GM23338 (cell line): ENCODE data around the gene RBBP8. TPM values are rescaled to one million over a fixed set of nuclear protein-coding genes. Genes with fewer than 3 reads are reported as not detected.

ENCODE experiments used
- ATAC-seq: fragments of 200-7000 bp; cut with Tn5 transposase; 3 replicates; pipeline ENCODE4 v1.9.1; 2020
- DNase-seq: peaks from one replicate; pipeline ENCODE4 v3.0.0-alpha.2; 2015; ENCODE audit warnings: low spot score
- H2AFZ ChIP-seq: fragments of 200-600 bp; sonication (generic); 2 replicates; pipeline ENCODE4 v1.8.0; 2016; ENCODE audit warnings: antibody characterized with exemption, mild to moderate bottlenecking, moderate library complexity
- H3F3A ChIP-seq: fragments of 200-600 bp; sonication (generic); replicated peaks from 2 replicates; pipeline ENCODE4 v1.8.0; 2017; ENCODE audit warnings: antibody characterized with exemption, mixed run types, low read depth
- H3K27ac ChIP-seq: fragments of 200-600 bp; sonication (generic); 2 replicates; pipeline ENCODE4 v1.6.1; 2016; ENCODE audit warnings: low read depth
- H3K27me3 ChIP-seq: fragments of 200-600 bp; sonication (generic); 2 replicates; pipeline ENCODE4 v1.8.0; 2016; ENCODE audit warnings: mild to moderate bottlenecking, mixed run types, moderate library complexity; ENCODE audit not compliant: insufficient read depth
- H3K36me3 ChIP-seq: fragments of 200-600 bp; sonication (generic); 2 replicates; pipeline ENCODE4 v1.8.0; 2016; ENCODE audit warnings: mild to moderate bottlenecking; ENCODE audit not compliant: insufficient read depth
- H3K4me1 ChIP-seq: fragments of 200-600 bp; sonication (generic); 2 replicates; pipeline ENCODE4 v1.8.0; 2016; ENCODE audit warnings: mild to moderate bottlenecking, moderate library complexity; ENCODE audit not compliant: insufficient read depth
- H3K4me2 ChIP-seq: fragments of 200-600 bp; sonication (generic); 2 replicates; pipeline ENCODE4 v1.7.1; 2017; ENCODE audit warnings: mixed run types
- H3K4me3 ChIP-seq: fragments of 200-600 bp; sonication (generic); 2 replicates; pipeline ENCODE4 v1.6.1; 2016; ENCODE audit warnings: mixed run types
- H3K79me2 ChIP-seq: fragments of 200-600 bp; sonication (generic); replicated peaks from 2 replicates; pipeline ENCODE4 v1.8.0; 2017; ENCODE audit warnings: mild to moderate bottlenecking; ENCODE audit not compliant: insufficient read depth
- H3K9me2 ChIP-seq: fragments of 200-600 bp; sonication (generic); 2 replicates; pipeline ENCODE4 v1.8.0; 2017; ENCODE audit not compliant: insufficient read depth
- H4K20me1 ChIP-seq: fragments of 200-600 bp; sonication (generic); replicated peaks from 2 replicates; pipeline ENCODE4 v1.8.0; 2017; ENCODE audit warnings: mild to moderate bottlenecking; ENCODE audit not compliant: insufficient read depth
- H3K27ac Mint-ChIP-seq: 2 replicates; pipeline ENCODE4 v1.8.0; 2020; ENCODE audit warnings: inconsistent platforms, mild to moderate bottlenecking, moderate library complexity, mixed read lengths
- H3K27me3 Mint-ChIP-seq: 3 replicates; pipeline ENCODE4 v1.8.0; 2022; ENCODE audit warnings: low read depth, mild to moderate bottlenecking, moderate library complexity, mixed read lengths, inconsistent platforms; ENCODE audit not compliant: insufficient read depth, poor library complexity
- H3K36me3 Mint-ChIP-seq: 3 replicates; pipeline ENCODE4 v1.8.0; 2021; ENCODE audit warnings: low read depth, mild to moderate bottlenecking, inconsistent platforms, moderate library complexity, mixed read lengths
- H3K4me1 Mint-ChIP-seq: 3 replicates; pipeline ENCODE4 v1.8.0; 2020; ENCODE audit warnings: mild to moderate bottlenecking, inconsistent platforms, mixed read lengths
- H3K4me3 Mint-ChIP-seq: 3 replicates; pipeline ENCODE4 v1.8.0; 2021; ENCODE audit warnings: moderate library complexity, mild to moderate bottlenecking, inconsistent platforms, mixed read lengths
- H3K9me3 Mint-ChIP-seq: 3 replicates; pipeline ENCODE4 v1.8.0; 2020; ENCODE audit warnings: moderate library complexity, mild to moderate bottlenecking, inconsistent platforms, mixed read lengths
- CREB1 ChIP-seq: fragments of 250-450 bp; sonication (Bioruptor Pico); IDR thresholded peaks from 2 replicates; pipeline ENCODE4 v1.5.0; 2020; ENCODE audit warnings: low read depth, mild to moderate bottlenecking, moderate library complexity
- ETS1 ChIP-seq: IDR thresholded peaks from 2 replicates; pipeline ENCODE4 v1.6.1; 2016; ENCODE audit warnings: antibody characterized with exemption
- EZH2 ChIP-seq: fragments of 200-600 bp; sonication (generic); IDR thresholded peaks from one replicate; pipeline ENCODE4 v1.8.0; 2017; ENCODE audit warnings: antibody characterized with exemption, mild to moderate bottlenecking, low read depth; ENCODE audit not compliant: unreplicated experiment
- NANOG ChIP-seq: IDR thresholded peaks from 2 replicates; pipeline ENCODE4 v1.6.1; 2016; ENCODE audit warnings: antibody characterized with exemption, borderline replicate concordance
- POLR2AphosphoS5 ChIP-seq: IDR thresholded peaks from 2 replicates; pipeline ENCODE4 v1.6.1; 2016; ENCODE audit warnings: antibody characterized with exemption, low read depth
- STAT1 ChIP-seq: IDR thresholded peaks from one replicate; pipeline ENCODE4 v1.6.1; 2016; ENCODE audit warnings: antibody characterized with exemption; ENCODE audit not compliant: unreplicated experiment
- ZNF114 ChIP-seq: fragments of 250-450 bp; sonication (Bioruptor Pico); IDR thresholded peaks from 2 replicates; pipeline ENCODE4 v1.5.0; 2020; ENCODE audit warnings: mild to moderate bottlenecking, moderate library complexity
- polyA plus RNA-seq: library from polyadenylated mRNA; unstranded; fragments of >200 nt; fragmentation: Nextera tagmentation; extraction: Ambion mirVana; gene quantifications from 2 replicates; pipeline ENCODE4 v1.2.1, GENCODE V29; 2016
- total RNA-seq: library from RNA; depleted of rRNA; stranded (reverse); fragments of >200 nt; shearing (Covaris generic); gene quantifications from 2 replicates; pipeline ENCODE4 v1.2.3, GENCODE V29; 2014
- TF ChIP-seq, protein P1 (sequence below): fragments of 250-450 bp; sonication (Bioruptor Pico); IDR thresholded peaks from 2 replicates; pipeline ENCODE4 v1.5.0; 2020; ENCODE audit warnings: mild to moderate bottlenecking, moderate library complexity
- TF ChIP-seq, protein P2 (sequence below): IDR thresholded peaks from one replicate; pipeline ENCODE4 v1.6.1; 2018; ENCODE audit warnings: antibody characterized with exemption; ENCODE audit not compliant: unreplicated experiment

The RBBP8 gene
- total and polyA plus RNA-seq, 2 experiments from 2014 or later = 53.3 to 55.6 TPM

GRCh38 chr18:23033056-23033455 is 99.9 kb downstream of the RBBP8 start (continued):
- TF ChIP-seq, protein P1, sequence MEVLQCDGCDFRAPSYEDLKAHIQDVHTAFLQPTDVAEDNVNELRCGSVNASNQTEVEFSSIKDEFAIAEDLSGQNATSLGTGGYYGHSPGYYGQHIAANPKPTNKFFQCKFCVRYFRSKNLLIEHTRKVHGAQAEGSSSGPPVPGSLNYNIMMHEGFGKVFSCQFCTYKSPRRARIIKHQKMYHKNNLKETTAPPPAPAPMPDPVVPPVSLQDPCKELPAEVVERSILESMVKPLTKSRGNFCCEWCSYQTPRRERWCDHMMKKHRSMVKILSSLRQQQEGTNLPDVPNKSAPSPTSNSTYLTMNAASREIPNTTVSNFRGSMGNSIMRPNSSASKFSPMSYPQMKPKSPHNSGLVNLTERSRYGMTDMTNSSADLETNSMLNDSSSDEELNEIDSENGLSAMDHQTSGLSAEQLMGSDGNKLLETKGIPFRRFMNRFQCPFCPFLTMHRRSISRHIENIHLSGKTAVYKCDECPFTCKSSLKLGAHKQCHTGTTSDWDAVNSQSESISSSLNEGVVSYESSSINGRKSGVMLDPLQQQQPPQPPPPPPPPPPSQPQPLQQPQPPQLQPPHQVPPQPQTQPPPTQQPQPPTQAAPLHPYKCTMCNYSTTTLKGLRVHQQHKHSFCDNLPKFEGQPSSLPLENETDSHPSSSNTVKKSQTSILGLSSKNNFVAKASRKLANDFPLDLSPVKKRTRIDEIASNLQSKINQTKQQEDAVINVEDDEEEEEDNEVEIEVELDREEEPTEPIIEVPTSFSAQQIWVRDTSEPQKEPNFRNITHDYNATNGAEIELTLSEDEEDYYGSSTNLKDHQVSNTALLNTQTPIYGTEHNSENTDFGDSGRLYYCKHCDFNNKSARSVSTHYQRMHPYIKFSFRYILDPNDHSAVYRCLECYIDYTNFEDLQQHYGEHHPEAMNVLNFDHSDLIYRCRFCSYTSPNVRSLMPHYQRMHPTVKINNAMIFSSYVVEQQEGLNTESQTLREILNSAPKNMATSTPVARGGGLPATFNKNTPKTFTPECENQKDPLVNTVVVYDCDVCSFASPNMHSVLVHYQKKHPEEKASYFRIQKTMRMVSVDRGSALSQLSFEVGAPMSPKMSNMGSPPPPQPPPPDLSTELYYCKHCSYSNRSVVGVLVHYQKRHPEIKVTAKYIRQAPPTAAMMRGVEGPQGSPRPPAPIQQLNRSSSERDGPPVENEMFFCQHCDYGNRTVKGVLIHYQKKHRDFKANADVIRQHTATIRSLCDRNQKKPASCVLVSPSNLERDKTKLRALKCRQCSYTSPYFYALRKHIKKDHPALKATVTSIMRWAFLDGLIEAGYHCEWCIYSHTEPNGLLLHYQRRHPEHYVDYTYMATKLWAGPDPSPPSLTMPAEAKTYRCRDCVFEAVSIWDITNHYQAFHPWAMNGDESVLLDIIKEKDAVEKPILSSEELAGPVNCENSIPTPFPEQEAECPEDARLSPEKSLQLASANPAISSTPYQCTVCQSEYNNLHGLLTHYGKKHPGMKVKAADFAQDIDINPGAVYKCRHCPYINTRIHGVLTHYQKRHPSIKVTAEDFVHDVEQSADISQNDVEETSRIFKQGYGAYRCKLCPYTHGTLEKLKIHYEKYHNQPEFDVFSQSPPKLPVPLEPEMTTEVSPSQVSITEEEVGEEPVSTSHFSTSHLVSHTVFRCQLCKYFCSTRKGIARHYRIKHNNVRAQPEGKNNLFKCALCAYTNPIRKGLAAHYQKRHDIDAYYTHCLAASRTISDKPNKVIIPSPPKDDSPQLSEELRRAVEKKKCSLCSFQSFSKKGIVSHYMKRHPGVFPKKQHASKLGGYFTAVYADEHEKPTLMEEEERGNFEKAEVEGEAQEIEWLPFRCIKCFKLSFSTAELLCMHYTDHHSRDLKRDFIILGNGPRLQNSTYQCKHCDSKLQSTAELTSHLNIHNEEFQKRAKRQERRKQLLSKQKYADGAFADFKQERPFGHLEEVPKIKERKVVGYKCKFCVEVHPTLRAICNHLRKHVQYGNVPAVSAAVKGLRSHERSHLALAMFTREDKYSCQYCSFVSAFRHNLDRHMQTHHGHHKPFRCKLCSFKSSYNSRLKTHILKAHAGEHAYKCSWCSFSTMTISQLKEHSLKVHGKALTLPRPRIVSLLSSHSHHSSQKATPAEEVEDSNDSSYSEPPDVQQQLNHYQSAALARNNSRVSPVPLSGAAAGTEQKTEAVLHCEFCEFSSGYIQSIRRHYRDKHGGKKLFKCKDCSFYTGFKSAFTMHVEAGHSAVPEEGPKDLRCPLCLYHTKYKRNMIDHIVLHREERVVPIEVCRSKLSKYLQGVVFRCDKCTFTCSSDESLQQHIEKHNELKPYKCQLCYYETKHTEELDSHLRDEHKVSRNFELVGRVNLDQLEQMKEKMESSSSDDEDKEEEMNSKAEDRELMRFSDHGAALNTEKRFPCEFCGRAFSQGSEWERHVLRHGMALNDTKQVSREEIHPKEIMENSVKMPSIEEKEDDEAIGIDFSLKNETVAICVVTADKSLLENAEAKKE (CRISPR knock-in tag) = no peak
- no peak for TF ChIP-seq NANOG
- no peak for TF ChIP-seq STAT1
- TF ChIP-seq, protein P2, sequence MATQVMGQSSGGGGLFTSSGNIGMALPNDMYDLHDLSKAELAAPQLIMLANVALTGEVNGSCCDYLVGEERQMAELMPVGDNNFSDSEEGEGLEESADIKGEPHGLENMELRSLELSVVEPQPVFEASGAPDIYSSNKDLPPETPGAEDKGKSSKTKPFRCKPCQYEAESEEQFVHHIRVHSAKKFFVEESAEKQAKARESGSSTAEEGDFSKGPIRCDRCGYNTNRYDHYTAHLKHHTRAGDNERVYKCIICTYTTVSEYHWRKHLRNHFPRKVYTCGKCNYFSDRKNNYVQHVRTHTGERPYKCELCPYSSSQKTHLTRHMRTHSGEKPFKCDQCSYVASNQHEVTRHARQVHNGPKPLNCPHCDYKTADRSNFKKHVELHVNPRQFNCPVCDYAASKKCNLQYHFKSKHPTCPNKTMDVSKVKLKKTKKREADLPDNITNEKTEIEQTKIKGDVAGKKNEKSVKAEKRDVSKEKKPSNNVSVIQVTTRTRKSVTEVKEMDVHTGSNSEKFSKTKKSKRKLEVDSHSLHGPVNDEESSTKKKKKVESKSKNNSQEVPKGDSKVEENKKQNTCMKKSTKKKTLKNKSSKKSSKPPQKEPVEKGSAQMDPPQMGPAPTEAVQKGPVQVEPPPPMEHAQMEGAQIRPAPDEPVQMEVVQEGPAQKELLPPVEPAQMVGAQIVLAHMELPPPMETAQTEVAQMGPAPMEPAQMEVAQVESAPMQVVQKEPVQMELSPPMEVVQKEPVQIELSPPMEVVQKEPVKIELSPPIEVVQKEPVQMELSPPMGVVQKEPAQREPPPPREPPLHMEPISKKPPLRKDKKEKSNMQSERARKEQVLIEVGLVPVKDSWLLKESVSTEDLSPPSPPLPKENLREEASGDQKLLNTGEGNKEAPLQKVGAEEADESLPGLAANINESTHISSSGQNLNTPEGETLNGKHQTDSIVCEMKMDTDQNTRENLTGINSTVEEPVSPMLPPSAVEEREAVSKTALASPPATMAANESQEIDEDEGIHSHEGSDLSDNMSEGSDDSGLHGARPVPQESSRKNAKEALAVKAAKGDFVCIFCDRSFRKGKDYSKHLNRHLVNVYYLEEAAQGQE = no peak

GRCh38 chr18:23036660-23037201 is 103.6 kb downstream of the RBBP8 start:
- Histone ChIP-seq H3K27ac (no peak overlapping the region), H3K79me2 (no peaks in the 10 kb centered on the region), H2AFZ (no peak overlapping the region), H3K9me2 (peaks cover under 1% of the 10 kb centered on the region; the same call in 1 of the 2 replicates), H3K4me3 (no peak overlapping the region), H3K27me3 (no peaks in the 10 kb centered on the region), H4K20me1 (no peaks in the 10 kb centered on the region), H3F3A (no peaks in the 10 kb centered on the region), H3K4me1 (0 out of 2 replicates have a peak, but pooled peaks cover 5% of the 10 kb centered on the region), H3K36me3 (no peaks in the 10 kb centered on the region), H3K4me2 (no peak overlapping the region)
- no peak overlapping the region for H3K27ac Mint-ChIP-seq
- H3K36me3 Mint-ChIP-seq = no peaks in the 10 kb centered on the region
- peaks cover 19% of the 10 kb centered on the region for H3K4me1 Mint-ChIP-seq
- H3K4me3 Mint-ChIP-seq = no peak overlapping the region
- H3K9me3 Mint-ChIP-seq = no peaks in the 10 kb centered on the region; the same call in 2 of the 3 replicates
- H3K27me3 Mint-ChIP-seq = peaks cover 11% of the 10 kb centered on the region
- no peak for DNase-seq
- no peak for ATAC-seq
- no peak for TF ChIP-seq POLR2AphosphoS5
- TF ChIP-seq ETS1 = no peak
- no peak for TF ChIP-seq ZNF114
- no peak for TF ChIP-seq NANOG
- no peak for TF ChIP-seq EZH2
- TF ChIP-seq CREB1 = no peak
- TF ChIP-seq STAT1 = no peak
